HFFc6 (cell line): Measurements from ENCODE around the gene ATN1. TPM values are rescaled to one million over a fixed set of nuclear protein-coding genes. Genes with fewer than 3 reads are reported as not detected.

ENCODE experiments used
- DNase-seq: peaks from one replicate; pipeline ENCODE4 v3.0.0-alpha.2; 2018
- H3K27ac Mint-ChIP-seq: 2 replicates; pipeline ENCODE4 v1.8.0; 2020; ENCODE audit warnings: mild to moderate bottlenecking, mixed read lengths
- H3K27me3 Mint-ChIP-seq: 2 replicates; pipeline ENCODE4 v1.8.0; 2021; ENCODE audit warnings: mild to moderate bottlenecking, moderate library complexity, mixed read lengths; ENCODE audit not compliant: insufficient read depth
- H3K36me3 Mint-ChIP-seq: 2 replicates; pipeline ENCODE4 v1.8.0; 2021; ENCODE audit warnings: low read depth, mixed read lengths
- H3K4me1 Mint-ChIP-seq: 2 replicates; pipeline ENCODE4 v1.8.0; 2020; ENCODE audit warnings: low read depth, mixed read lengths
- H3K4me3 Mint-ChIP-seq: 2 replicates; pipeline ENCODE4 v1.8.0; 2020; ENCODE audit warnings: mild to moderate bottlenecking, moderate library complexity, mixed read lengths
- H3K9me3 Mint-ChIP-seq: 2 replicates; pipeline ENCODE4 v1.8.0; 2020; ENCODE audit warnings: mild to moderate bottlenecking, mixed read lengths
- total RNA-seq, 6 experiments: library from RNA; stranded (reverse); fragmentation: NEBNext Ultra II Directional; extraction: Animal tissue kit (Norgen Biotek cat#: 25700); gene quantifications; 2 replicates in 1 of 6; 3 replicates in 5 of 6; pipeline ENCODE4 v1.2.3, GENCODE V29; 2021
- TF ChIP-seq, protein P1 (sequence below): fragments of 200-600 bp; sonication (generic); IDR thresholded peaks from 2 replicates; pipeline ENCODE4 v1.5.0; 2021; ENCODE audit warnings: antibody characterized with exemption, mild to moderate bottlenecking

The ATN1 gene
- total RNA-seq, 6 experiments from 2014 or later, result 96.8 to 120 (median 107) TPM

DNA sequence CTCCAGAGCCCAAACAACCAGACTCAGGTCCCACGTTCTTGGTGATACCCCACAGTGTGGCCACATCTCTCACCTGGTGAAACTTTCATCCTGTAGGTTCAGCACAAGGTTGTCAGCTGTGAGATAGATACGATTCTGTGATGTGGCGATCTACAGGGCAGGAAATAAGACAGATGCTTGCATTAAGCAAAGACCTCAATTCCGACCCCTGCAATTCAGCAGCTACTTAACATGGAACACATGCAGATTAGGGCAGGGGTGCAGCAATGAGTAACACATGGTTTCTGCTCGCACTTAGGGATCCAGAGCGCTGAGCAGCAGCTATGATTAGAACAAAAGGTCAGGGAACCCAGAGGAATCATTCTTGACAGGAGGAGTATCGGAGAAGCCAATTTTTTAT is 38.6 kb downstream of the ATN1 start:
- no peak for DNase-seq
- Mint-ChIP-seq H3K27ac (no peak overlapping the region; the same call in none of the 2 replicates), H3K9me3 (no peaks in the 10 kb centered on the region), H3K4me3 (no peak overlapping the region), H3K4me1 (peaks cover 29% of the 10 kb centered on the region), H3K27me3 (peaks cover 5% of the 10 kb centered on the region), H3K36me3 (peaks cover 28% of the 10 kb centered on the region)
- TF ChIP-seq, protein P1, sequence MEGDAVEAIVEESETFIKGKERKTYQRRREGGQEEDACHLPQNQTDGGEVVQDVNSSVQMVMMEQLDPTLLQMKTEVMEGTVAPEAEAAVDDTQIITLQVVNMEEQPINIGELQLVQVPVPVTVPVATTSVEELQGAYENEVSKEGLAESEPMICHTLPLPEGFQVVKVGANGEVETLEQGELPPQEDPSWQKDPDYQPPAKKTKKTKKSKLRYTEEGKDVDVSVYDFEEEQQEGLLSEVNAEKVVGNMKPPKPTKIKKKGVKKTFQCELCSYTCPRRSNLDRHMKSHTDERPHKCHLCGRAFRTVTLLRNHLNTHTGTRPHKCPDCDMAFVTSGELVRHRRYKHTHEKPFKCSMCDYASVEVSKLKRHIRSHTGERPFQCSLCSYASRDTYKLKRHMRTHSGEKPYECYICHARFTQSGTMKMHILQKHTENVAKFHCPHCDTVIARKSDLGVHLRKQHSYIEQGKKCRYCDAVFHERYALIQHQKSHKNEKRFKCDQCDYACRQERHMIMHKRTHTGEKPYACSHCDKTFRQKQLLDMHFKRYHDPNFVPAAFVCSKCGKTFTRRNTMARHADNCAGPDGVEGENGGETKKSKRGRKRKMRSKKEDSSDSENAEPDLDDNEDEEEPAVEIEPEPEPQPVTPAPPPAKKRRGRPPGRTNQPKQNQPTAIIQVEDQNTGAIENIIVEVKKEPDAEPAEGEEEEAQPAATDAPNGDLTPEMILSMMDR, result no peak

GRCh38 chr12:6967651-6968100 is 39.9 kb downstream of the ATN1 start:
- no peak overlapping the region for H3K4me3 Mint-ChIP-seq
- no peaks in the 10 kb centered on the region for H3K9me3 Mint-ChIP-seq
- H3K27ac Mint-ChIP-seq, result peak overlapping the region; percentile 13; the same call in 1 of the 2 replicates
- peaks cover 6% of the 10 kb centered on the region for H3K27me3 Mint-ChIP-seq
- peaks cover 35% of the 10 kb centered on the region for H3K36me3 Mint-ChIP-seq
- H3K4me1 Mint-ChIP-seq, result peaks cover 32% of the 10 kb centered on the region
- TF ChIP-seq, protein P1, result no peak
- no peak for DNase-seq

DNA sequence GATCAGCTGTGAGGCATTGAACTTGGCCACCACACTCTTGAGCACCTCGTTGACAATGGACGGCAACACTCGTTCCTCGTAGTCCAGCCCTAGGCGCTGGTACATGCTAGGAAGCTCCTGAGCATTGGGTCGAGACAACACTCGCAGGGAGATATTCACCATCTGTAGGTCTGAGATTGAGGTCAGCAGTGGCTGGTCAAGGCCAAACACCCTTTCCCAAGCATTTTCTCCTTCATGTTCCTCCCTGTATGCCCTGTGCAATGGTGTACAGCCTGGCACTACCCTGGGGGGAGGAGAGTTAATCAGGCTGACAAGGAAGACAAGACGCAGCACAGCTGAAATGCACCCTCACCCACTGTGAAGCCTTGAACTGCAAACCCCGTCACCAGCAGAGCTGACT is 40.7 kb downstream of the ATN1 start:
- TF ChIP-seq, protein P1, result no peak
- no peaks in the 10 kb centered on the region for H3K9me3 Mint-ChIP-seq
- H3K4me3 Mint-ChIP-seq, result peak overlapping the region; percentile 98
- DNase-seq, result no peak
- peak overlapping the region; percentile 99; the same call in 1 of the 2 replicates for H3K27ac Mint-ChIP-seq
- H3K27me3 Mint-ChIP-seq, result peaks cover 7% of the 10 kb centered on the region
- peaks cover 37% of the 10 kb centered on the region for H3K36me3 Mint-ChIP-seq
- H3K4me1 Mint-ChIP-seq, result peaks cover 35% of the 10 kb centered on the region

GRCh38 chr12:6970096-6970527 is 42.4 kb downstream of the ATN1 start:
- TF ChIP-seq, protein P1, result no peak
- peaks cover 7% of the 10 kb centered on the region for H3K27me3 Mint-ChIP-seq
- no peaks in the 10 kb centered on the region for H3K9me3 Mint-ChIP-seq
- H3K27ac Mint-ChIP-seq, result peak overlapping the region; percentile 99
- DNase-seq, result no peak
- H3K36me3 Mint-ChIP-seq, result peaks cover 47% of the 10 kb centered on the region
- peak overlapping the region; percentile 98 for H3K4me3 Mint-ChIP-seq
- H3K4me1 Mint-ChIP-seq, result peaks cover 36% of the 10 kb centered on the region

DNA sequence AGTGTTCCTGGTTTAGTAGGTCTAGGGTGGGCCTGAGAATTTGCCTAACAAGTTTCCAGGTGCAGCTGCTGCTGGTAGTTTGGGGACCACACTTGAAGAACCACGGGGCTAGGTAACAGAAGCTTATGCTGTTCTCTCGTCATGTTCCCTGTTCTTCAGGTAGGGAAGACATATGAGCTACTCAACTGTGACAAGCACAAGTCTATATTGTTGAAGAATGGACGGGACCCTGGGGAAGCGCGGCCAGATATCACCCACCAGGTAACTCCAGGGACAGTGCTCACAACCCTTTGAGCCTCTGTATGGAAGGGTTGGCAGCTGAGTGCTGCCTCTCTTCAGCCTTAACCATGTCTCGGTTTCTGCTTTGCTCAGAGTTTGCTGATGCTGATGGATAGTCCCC is 46.4 kb downstream of the ATN1 start:
- peaks cover 30% of the 10 kb centered on the region for H3K36me3 Mint-ChIP-seq
- peaks cover 8% of the 10 kb centered on the region for H3K27me3 Mint-ChIP-seq
- H3K4me1 Mint-ChIP-seq, result peaks cover 24% of the 10 kb centered on the region
- TF ChIP-seq, protein P1, result no peak
- no peak overlapping the region for H3K4me3 Mint-ChIP-seq
- DNase-seq, result no peak
- peak overlapping the region; percentile 36; the same call in 1 of the 2 replicates for H3K27ac Mint-ChIP-seq
- H3K9me3 Mint-ChIP-seq, result no peaks in the 10 kb centered on the region
